Skin epidermis (tissue), 12 donors: ENCODE measurements around the gene RNU6-9.
"Not testable (repeated sequence)": the region's sequence is repeated elsewhere in the genome, so short reads cannot be mapped to it uniquely, and the experiment has no call there.

ENCODE experiments used
- H3K27ac ChIP-seq, 21 experiments: fragments of 200-600 bp; sonication (generic) in 11 of 21; one replicate each; pipeline ENCODE4 v1.5.0; 2020; ENCODE audit warnings: mild to moderate bottlenecking in 3 of 21, inconsistent platforms in 2 of 21, moderate library complexity in 2 of 21
- H3K4me3 ChIP-seq, 7 experiments: fragments of 200-600 bp; sonication (generic) in 2 of 7; one replicate each; pipeline ENCODE4 v1.5.0; 2020; ENCODE audit warnings: inconsistent platforms in 2 of 7, mild to moderate bottlenecking in 2 of 7, moderate library complexity in 1 of 7

Gene RNU6-9

GRCh38 chr19:892894-893689, at the start of gene RNU6-9, which contains the start of gene MED16:
Gene RNU6-9 (plus strand): TSS chr19:893484.
Gene MED16 (minus strand): TSS chr19:893187. CDS start chr19:891131, 2,056 bp downstream.
- peak within 1 kb of the TSS; percentile 86 to 99 (median 97) for H3K27ac ChIP-seq

GRCh38 chr19:843836-844545, 49.3 kb upstream of the RNU6-9 start:
- H3K4me3 ChIP-seq, result peak overlapping the region in 1 of 7 experiments; percentile 15

More at GRCh38 chr19:892894-893689, at the start of gene RNU6-9, which contains the start of gene MED16:
- H3K4me3 ChIP-seq, result peak within 1 kb of the TSS; percentile 50 to 94 (median 82)

DNA sequence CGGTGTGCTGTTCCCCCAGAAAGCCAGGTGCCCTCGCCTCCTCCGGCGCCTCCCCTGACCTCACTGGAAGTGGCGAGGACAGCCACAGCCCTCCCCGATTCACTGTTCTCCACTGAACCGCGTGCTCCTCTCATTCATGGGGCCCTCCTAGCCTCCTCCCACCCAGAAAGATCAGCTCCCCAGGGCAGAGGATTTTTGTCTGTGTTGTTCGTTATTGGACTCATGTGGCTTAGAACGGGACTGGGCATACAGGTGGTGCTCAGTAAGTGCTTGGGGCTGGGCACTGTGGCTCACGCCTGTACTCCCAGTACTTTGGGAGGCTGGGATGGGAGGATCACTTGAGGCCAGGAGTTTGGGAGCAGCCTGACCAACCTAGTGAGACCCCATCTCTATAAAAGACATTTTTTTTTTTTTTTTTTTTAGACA, 48.7 kb upstream of the RNU6-9 start:
- H3K4me3 ChIP-seq, result no peak overlapping the region
- no peak overlapping the region for H3K27ac ChIP-seq

More at GRCh38 chr19:843836-844545, 49.3 kb upstream of the RNU6-9 start:
- H3K27ac ChIP-seq, result no peak overlapping the region

GRCh38 chr19:845707-846521, 47.4 kb upstream of the RNU6-9 start:
- Histone ChIP-seq H3K4me3 (no peak overlapping the region), H3K27ac (no peak overlapping the region)

- Histone ChIP-seq H3K4me3 (no peak overlapping the region), H3K27ac (peak overlapping the region in 8 of 21 experiments; percentile 35 to 79 (median 54))
Observed at GRCh38 chr19:848386-848921, 44.8 kb upstream of the RNU6-9 start.

- peak overlapping the region in 4 of 21 experiments; percentile 23 to 79 (median 52) for H3K27ac ChIP-seq
Observed at GRCh38 chr19:849195-849594, 44.1 kb upstream of the RNU6-9 start.

DNA sequence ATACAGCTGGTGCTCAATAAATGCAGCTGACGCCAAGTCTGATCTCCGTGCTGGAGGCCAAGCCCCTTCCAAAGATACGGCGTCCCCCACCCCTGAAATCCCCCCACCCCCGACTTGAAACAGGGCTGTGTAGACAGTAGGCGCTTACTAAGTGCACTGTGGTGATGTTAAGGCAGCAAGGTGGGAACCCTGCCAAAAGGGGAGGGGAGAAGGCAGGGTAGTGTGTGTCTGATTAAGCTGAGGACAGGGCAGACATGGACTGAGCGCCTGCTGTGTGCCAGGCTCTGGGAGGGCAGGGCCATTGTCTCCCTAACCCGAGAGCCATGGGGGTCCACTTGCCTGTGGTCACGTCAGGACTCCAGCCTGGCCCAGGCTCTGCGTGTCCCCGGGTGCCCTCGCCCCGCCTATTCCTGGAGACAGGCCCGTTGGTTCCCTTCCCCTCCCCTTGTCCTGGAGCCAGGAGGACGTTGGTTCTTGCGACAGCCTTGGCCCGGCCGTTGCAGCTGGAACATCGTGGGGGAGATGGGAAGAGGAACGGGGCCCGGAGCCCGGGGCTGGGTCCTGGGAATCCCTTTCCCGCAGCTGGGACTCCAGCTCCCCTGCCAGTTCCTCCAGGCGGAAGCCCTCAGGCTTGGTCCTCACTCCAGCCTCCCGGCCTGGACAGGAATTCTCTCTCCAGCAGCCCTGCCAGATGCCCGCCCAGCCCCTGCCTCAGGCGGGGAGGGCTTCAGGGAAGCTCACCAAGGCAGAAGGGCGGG, 42.9 kb upstream of the RNU6-9 start:
- Histone ChIP-seq H3K27ac (peak overlapping the region in 20 of 21 experiments; percentile 0 to 84 (median 48)), H3K4me3 (no peak overlapping the region)

More at GRCh38 chr19:849195-849594, 44.1 kb upstream of the RNU6-9 start:
- not testable (repeated sequence) for H3K4me3 ChIP-seq

GRCh38 chr19:850979-851335, 42.3 kb upstream of the RNU6-9 start:
- Histone ChIP-seq H3K27ac (peak overlapping the region in 20 of 21 experiments; percentile 0 to 84 (median 48)), H3K4me3 (no peak overlapping the region)

GRCh38 chr19:852136-853013, 40.9 kb upstream of the RNU6-9 start, which contains the start of gene ELANE:
Gene ELANE (plus strand): TSS chr19:852303. CDS start chr19:852329, 26 bp downstream.
- H3K27ac ChIP-seq, result peak within 1 kb of the TSS in 13 of 21 experiments; percentile 0 to 84 (median 57)

GRCh38 chr19:853014-853585, 40.2 kb upstream of the RNU6-9 start:
- H3K4me3 ChIP-seq, result no peak overlapping the region
- H3K27ac ChIP-seq, result peak overlapping the region in 2 of 21 experiments; percentile 12 to 16

More at GRCh38 chr19:852136-853013, 40.9 kb upstream of the RNU6-9 start, which contains the start of gene ELANE:
- H3K4me3 ChIP-seq, result no peak within 1 kb of the TSS

DNA sequence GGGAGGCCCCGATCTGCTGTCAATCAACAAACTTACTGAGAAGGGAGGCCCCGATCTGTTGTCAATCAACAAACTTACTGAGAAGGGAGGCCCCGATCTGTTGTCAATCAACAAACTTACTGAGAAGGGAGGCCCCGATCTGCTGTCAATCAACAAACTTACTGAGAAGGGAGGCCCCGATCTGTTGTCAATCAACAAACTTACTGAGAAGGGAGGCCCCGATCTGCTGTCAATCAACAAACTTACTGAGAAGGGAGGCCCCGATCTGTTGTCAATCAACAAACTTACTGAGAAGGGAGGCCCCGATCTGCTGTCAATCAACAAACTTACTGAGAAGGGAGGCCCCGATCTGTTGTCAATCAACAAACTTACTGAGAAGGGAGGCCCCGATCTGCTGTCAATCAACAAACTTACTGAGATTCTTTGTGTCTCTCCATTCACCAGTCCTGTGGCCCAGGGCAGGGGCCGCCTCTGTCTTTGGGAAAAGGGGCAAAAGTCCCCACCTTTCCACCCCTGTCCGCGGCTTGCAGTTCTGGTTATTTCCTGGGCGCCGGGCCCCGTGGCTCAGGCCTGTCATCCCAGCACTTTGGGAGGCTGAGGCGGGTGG, 39.6 kb upstream of the RNU6-9 start:
- not testable (repeated sequence) for H3K27ac ChIP-seq, H3K4me3 ChIP-seq

DNA sequence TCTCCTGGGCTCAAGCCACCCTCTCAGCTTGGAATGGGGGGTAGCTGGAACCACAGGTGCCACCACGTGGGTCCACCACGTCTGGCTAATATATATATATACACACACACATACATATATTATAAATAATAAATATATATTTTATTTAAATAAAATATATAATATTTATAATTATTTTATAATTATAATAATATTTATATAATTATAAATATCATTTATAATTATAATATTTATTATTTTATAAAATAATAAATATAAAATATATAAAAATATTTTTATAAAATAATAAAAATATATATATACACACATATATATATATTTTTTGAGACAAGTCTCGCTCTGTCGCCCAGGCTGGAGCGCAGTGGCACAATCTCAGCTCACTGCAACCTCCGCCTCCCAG, 38.7 kb upstream of the RNU6-9 start:
- no peak overlapping the region for H3K27ac ChIP-seq
- no peak overlapping the region for H3K4me3 ChIP-seq

- H3K27ac ChIP-seq, result no peak overlapping the region
- H3K4me3 ChIP-seq, result no peak overlapping the region
Observed at GRCh38 chr19:855142-855541, 38.1 kb upstream of the RNU6-9 start.

GRCh38 chr19:855566-856120, 37.6 kb upstream of the RNU6-9 start:
- H3K27ac ChIP-seq, result no peak overlapping the region

DNA sequence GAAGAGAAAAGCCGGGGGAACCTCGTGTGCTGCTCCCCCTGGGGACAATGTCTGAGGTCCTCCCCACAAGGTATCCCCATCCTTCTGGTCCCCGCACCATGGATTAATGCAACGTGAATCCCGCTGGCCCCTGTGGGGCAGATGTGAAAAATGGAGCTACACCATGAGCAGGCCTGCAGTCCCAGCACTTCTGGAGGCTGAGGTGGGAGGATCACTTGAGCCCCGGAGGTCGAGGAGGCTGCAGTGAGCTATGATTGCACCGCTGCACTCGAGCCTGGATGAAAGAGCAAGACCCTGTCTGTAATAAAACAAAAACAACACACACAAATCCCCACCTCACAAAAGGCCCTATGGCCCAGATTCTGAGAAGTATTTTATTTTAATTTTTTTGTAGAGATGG, 35.0 kb upstream of the RNU6-9 start:
- H3K27ac ChIP-seq, result peak overlapping the region in 7 of 21 experiments; percentile 75 to 88 (median 81)
- H3K4me3 ChIP-seq, result no peak overlapping the region

More at GRCh38 chr19:855566-856120, 37.6 kb upstream of the RNU6-9 start:
- no peak overlapping the region for H3K4me3 ChIP-seq
